BLaER1 (cell line): ENCODE measurements around the gene STXBP5.

ENCODE experiments used
- H3K27ac ChIP-seq: shearing (Covaris generic); formaldehyde crosslinking; 2 replicates; pipeline ENCODE4 v1.8.1; 2022
- H3K27me3 ChIP-seq: shearing (Covaris generic); formaldehyde crosslinking; 2 replicates; pipeline ENCODE4 v1.8.1; 2022
- H3K36me3 ChIP-seq: shearing (Covaris generic); formaldehyde crosslinking; 2 replicates; pipeline ENCODE4 v1.8.1; 2022
- H3K4me1 ChIP-seq: shearing (Covaris generic); formaldehyde crosslinking; 2 replicates; pipeline ENCODE4 v1.8.1; 2022
- H3K4me2 ChIP-seq: shearing (Covaris generic); formaldehyde crosslinking; 2 replicates; pipeline ENCODE4 v1.8.1; 2022
- H3K4me3 ChIP-seq: shearing (Covaris generic); formaldehyde crosslinking; 2 replicates; pipeline ENCODE4 v1.8.1; 2022
- H3K9ac ChIP-seq: shearing (Covaris generic); formaldehyde crosslinking; 2 replicates; pipeline ENCODE4 v1.8.1; 2022
- H3K9me3 ChIP-seq: shearing (Covaris generic); formaldehyde crosslinking; 2 replicates; pipeline ENCODE4 v1.8.1; 2022
- H4K20me1 ChIP-seq: shearing (Covaris generic); formaldehyde crosslinking; 2 replicates; pipeline ENCODE4 v1.8.1; 2022
- Cebpa-rat ChIP-seq: shearing (Covaris generic); IDR thresholded peaks from 2 replicates; pipeline ENCODE4 v1.8.1; 2022

STXBP5 gene

DNA sequence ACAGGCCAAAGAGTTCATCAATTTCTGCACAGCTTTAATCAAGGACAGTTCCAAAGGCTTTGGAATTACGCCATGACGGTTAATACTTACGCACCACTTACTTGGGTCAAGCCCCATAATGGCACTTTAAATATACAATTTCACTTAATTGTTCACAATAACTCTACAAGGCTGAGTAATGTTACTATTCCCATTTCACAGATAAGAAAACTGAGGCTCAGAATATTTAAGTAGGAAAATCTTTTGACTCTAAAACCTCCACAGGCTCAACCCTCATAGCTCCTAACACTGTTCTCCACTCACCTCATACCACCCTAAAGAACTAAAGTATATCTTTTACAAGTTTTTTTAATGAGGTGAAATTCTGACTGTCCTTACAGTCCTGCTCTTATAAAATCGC lies 212.4 kb downstream of the STXBP5 start:
- Histone ChIP-seq H3K4me3 (no peak overlapping the region), H3K27me3 (no peaks in the 10 kb centered on the region), H3K27ac (no peak overlapping the region), H3K9ac (no peak overlapping the region), H3K36me3 (no peaks in the 10 kb centered on the region), H3K4me1 (no peaks in the 10 kb centered on the region), H4K20me1 (no peaks in the 10 kb centered on the region), H3K4me2 (no peak overlapping the region), H3K9me3 (peaks cover 3% of the 10 kb centered on the region)
- TF ChIP-seq Cebpa-rat, result no peak

- Histone ChIP-seq H3K9ac (no peak overlapping the region), H3K9me3 (peaks cover 16% of the 10 kb centered on the region), H3K4me3 (no peak overlapping the region), H4K20me1 (no peaks in the 10 kb centered on the region), H3K4me2 (no peak overlapping the region), H3K36me3 (no peaks in the 10 kb centered on the region), H3K27me3 (no peaks in the 10 kb centered on the region), H3K27ac (no peak overlapping the region), H3K4me1 (0 out of 2 replicates have a peak, but pooled peaks cover under 1% of the 10 kb centered on the region)
- no peak for TF ChIP-seq Cebpa-rat
Measured at GRCh38 chr6:147417954-147418353, 213.7 kb downstream of the STXBP5 start.

DNA sequence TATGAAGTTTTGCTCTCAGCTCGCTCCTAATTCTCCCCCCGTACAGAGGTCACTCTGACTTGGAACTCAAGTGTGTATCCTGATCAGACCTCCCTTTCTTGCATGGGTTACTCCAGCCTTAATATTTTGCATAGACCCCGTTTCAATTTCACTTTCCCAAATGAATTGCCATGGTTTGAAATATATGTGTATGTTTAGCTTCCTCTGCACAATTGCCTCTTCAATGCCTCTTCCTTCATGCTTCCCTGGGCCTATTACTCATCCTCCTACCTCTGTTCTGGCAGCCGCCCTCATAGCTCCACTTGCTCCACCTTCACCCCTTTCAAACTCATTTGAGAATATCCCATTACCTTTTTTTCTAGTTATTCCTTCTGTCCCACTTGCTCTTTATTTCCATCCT lies 214.3 kb downstream of the STXBP5 start:
- H3K4me2 ChIP-seq, result no peak overlapping the region
- no peaks in the 10 kb centered on the region for H4K20me1 ChIP-seq
- no peak for TF ChIP-seq Cebpa-rat
- no peaks in the 10 kb centered on the region for H3K27me3 ChIP-seq
- H3K27ac ChIP-seq, result no peak overlapping the region
- no peaks in the 10 kb centered on the region for H3K36me3 ChIP-seq
- peaks cover 6% of the 10 kb centered on the region; the same call in 1 of the 2 replicates for H3K4me1 ChIP-seq
- H3K9ac ChIP-seq, result no peak overlapping the region
- H3K9me3 ChIP-seq, result peaks cover 19% of the 10 kb centered on the region
- no peak overlapping the region for H3K4me3 ChIP-seq

- peaks cover 19% of the 10 kb centered on the region for H3K9me3 ChIP-seq
- no peaks in the 10 kb centered on the region for H4K20me1 ChIP-seq
- H3K36me3 ChIP-seq, result no peaks in the 10 kb centered on the region
Measured at GRCh38 chr6:147421903-147422302, 217.7 kb downstream of the STXBP5 start.

DNA sequence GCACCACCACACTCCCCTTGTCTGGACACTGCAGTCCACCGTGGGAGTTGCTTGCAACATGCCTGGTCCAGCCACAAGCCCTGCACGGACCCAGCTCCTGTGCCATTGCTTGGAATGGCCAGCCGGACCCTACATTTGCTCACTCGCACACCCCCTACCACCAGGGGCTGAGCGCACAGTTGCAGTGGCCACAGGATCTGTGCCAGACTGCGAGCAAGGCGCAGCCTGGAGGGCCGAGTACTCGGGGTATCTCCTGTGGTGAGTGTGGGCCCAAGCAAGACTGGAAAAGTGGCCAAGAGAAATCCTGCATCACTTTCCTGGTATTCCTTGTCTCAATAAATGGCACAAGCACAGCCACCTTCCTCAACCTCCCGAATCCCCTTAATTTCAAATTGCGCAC lies 218.9 kb downstream of the STXBP5 start:
- H3K36me3 ChIP-seq, result no peaks in the 10 kb centered on the region
- H3K27ac ChIP-seq, result no peak overlapping the region
- H3K4me1 ChIP-seq, result peaks cover 8% of the 10 kb centered on the region; the same call in 1 of the 2 replicates
- no peak overlapping the region for H3K9ac ChIP-seq
- 0 out of 2 replicates have a peak overlapping the region, but pooled peaks have one; percentile 8 for H3K4me2 ChIP-seq
- no peak overlapping the region for H3K4me3 ChIP-seq
- H3K9me3 ChIP-seq, result peaks cover 19% of the 10 kb centered on the region
- H3K27me3 ChIP-seq, result no peaks in the 10 kb centered on the region
- no peaks in the 10 kb centered on the region for H4K20me1 ChIP-seq
- no peak for TF ChIP-seq Cebpa-rat

More at GRCh38 chr6:147421903-147422302, 217.7 kb downstream of the STXBP5 start:
- Histone ChIP-seq H3K9ac (no peak overlapping the region), H3K27ac (no peak overlapping the region), H3K4me3 (no peak overlapping the region), H3K4me2 (no peak overlapping the region), H3K27me3 (no peaks in the 10 kb centered on the region), H3K4me1 (peaks cover 8% of the 10 kb centered on the region; the same call in 1 of the 2 replicates)
- no peak for TF ChIP-seq Cebpa-rat

DNA sequence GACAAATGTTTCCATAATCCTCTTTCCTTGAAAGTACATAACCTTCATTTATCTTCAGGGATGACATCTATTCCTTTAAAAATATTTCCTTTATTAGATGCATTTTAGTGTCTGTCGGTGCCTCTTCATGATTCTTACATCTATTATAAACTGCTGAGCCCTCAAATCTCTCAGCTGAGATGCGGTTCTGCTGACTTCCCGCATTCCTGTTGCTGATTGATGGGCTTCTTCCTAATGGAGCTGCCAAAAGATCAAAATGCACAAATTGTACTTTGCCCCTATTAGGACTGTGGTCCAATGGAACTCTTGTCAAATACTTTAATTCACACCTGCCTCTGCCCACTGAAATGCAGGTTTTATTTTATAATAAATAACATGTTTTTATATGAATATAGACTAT lies 225.6 kb downstream of the STXBP5 start:
- no peak overlapping the region for H3K9ac ChIP-seq
- TF ChIP-seq Cebpa-rat, result no peak
- no peaks in the 10 kb centered on the region for H4K20me1 ChIP-seq
- H3K4me3 ChIP-seq, result no peak overlapping the region
- H3K4me1 ChIP-seq, result no peaks in the 10 kb centered on the region
- H3K9me3 ChIP-seq, result no peaks in the 10 kb centered on the region
- H3K4me2 ChIP-seq, result no peak overlapping the region
- H3K27ac ChIP-seq, result no peak overlapping the region
- H3K36me3 ChIP-seq, result no peaks in the 10 kb centered on the region
- H3K27me3 ChIP-seq, result no peaks in the 10 kb centered on the region

GRCh38 chr6:147430811-147431210 lies 226.6 kb downstream of the STXBP5 start:
- Histone ChIP-seq H3K9ac (no peak overlapping the region), H4K20me1 (no peaks in the 10 kb centered on the region), H3K4me2 (no peak overlapping the region), H3K9me3 (no peaks in the 10 kb centered on the region), H3K27ac (no peak overlapping the region), H3K4me3 (no peak overlapping the region), H3K4me1 (no peaks in the 10 kb centered on the region), H3K36me3 (no peaks in the 10 kb centered on the region), H3K27me3 (no peaks in the 10 kb centered on the region)
- TF ChIP-seq Cebpa-rat, result no peak

DNA sequence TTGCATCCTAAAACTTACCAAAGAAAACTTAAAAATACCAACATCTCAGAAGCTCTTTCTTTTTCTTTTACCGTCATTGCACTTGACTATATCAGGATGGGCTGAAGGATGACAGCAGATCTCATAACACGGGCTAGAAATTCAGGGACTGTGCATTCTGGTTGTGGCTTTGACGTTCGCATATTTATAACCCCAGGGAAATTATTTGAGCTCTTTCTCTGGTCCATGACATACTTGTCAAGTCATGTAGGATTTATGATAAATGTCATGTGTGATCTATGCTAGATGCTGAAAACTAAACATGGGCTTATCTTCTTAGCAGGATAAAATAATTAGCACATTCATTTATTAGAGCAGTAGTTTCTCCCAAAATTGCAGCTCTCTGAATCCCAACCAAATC lies 229.9 kb downstream of the STXBP5 start:
- Histone ChIP-seq H3K9ac (no peak overlapping the region), H3K4me2 (no peak overlapping the region), H3K27ac (no peak overlapping the region), H3K27me3 (no peaks in the 10 kb centered on the region), H3K4me3 (no peak overlapping the region), H3K9me3 (no peaks in the 10 kb centered on the region), H4K20me1 (no peaks in the 10 kb centered on the region), H3K36me3 (no peaks in the 10 kb centered on the region), H3K4me1 (no peaks in the 10 kb centered on the region)
- TF ChIP-seq Cebpa-rat, result no peak

- TF ChIP-seq Cebpa-rat, result no peak
- Histone ChIP-seq H3K27me3 (no peaks in the 10 kb centered on the region), H3K36me3 (no peaks in the 10 kb centered on the region), H3K27ac (no peak overlapping the region), H4K20me1 (no peaks in the 10 kb centered on the region), H3K9ac (no peak overlapping the region), H3K4me1 (no peaks in the 10 kb centered on the region), H3K9me3 (no peaks in the 10 kb centered on the region), H3K4me2 (no peak overlapping the region), H3K4me3 (no peak overlapping the region)
Measured at GRCh38 chr6:147434516-147434915, 230.3 kb downstream of the STXBP5 start.

DNA sequence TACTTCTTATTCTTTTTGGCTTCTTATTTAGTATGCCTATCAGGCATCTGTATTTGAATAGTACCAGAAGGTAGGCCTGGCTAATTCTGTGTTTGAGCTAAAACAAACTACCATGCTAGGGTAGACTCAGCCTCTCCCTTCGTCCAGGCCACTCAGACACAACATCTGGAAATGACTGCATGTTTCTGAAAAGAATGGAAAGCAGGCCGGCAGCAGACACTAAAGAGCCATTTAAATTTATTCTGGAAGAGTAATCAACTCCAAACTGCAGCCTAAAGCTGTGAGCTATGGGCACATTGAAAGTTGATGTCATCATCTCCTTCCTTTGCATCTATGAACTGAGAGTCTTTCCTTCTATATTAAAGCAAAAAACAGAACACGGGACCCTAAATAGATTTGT lies 233.4 kb downstream of the STXBP5 start:
- no peaks in the 10 kb centered on the region for H4K20me1 ChIP-seq
- no peak for TF ChIP-seq Cebpa-rat
- no peaks in the 10 kb centered on the region for H3K9me3 ChIP-seq
- no peaks in the 10 kb centered on the region for H3K36me3 ChIP-seq
- H3K4me3 ChIP-seq, result no peak overlapping the region
- H3K4me2 ChIP-seq, result no peak overlapping the region
- H3K27me3 ChIP-seq, result no peaks in the 10 kb centered on the region
- no peaks in the 10 kb centered on the region for H3K4me1 ChIP-seq
- no peak overlapping the region for H3K9ac ChIP-seq
- no peak overlapping the region for H3K27ac ChIP-seq
